DOHH2 (cell line): Measurements from ENCODE around the gene PLEKHB2.

Experiments used
- CTCF ChIP-seq: fragments of 200-600 bp; sonication (generic); IDR thresholded peaks from one replicate; pipeline ENCODE4 v1.5.1; 2014; ENCODE audit warnings: antibody characterized with exemption, mild to moderate bottlenecking, low read depth, low read length; ENCODE audit not compliant: poor library complexity, severe bottlenecking
- EZH2phosphoT487 ChIP-seq: fragments of 200-600 bp; sonication (generic); IDR thresholded peaks from 2 replicates; pipeline ENCODE4 v1.6.1; 2017; ENCODE audit warnings: borderline replicate concordance, mild to moderate bottlenecking, antibody characterized with exemption, low read length, moderate library complexity, mixed read lengths

- TF ChIP-seq CTCF (no peak), EZH2phosphoT487 (no peak)
These were observed 51.5 kb downstream of the PLEKHB2 start for GRCh38 chr2:131156452-131157149.
